H1 (cell line): ENCODE data around the gene SMIM28. TPM values are rescaled to one million over a fixed set of nuclear protein-coding genes. Genes with fewer than 3 reads are reported as not detected.

Source experiments
- CTCF ChIA-PET: fragments of 300-600 bp; sonication (Branson Sonifier 250); formaldehyde crosslinking; loops from one replicate; lab custom pipeline; 2021; ENCODE audit not compliant: partially characterized antibody; lab: Charles Lee
- POLR2A ChIA-PET: fragments of 300-600 bp; sonication (Branson Sonifier 250); formaldehyde crosslinking; loops from one replicate; lab custom pipeline; 2021; ENCODE audit warnings: inconsistent platforms; ENCODE audit not compliant: partially characterized antibody; lab: Charles Lee
- DNase-seq, 2 experiments: peaks; one replicate each; pipeline versions ENCODE4 v3.0.0 to v3.0.0-alpha.2; 2010 to 2022; ENCODE audit warnings: low spot score in 2 of 2, low read depth in 1 of 2, mixed read lengths in 1 of 2
- FAIRE-seq: peaks from 2 replicates; lab custom pipeline; 2011; peaks lifted over from hg19 to GRCh38; lab: Jason Lieb, UNC
- H2AFZ ChIP-seq: 2 replicates; pipeline ENCODE4 v1.8.1; 2012; ENCODE audit warnings: low read length, inconsistent platforms
- H2AK5ac ChIP-seq: 2 replicates; pipeline ENCODE4 v1.6.1; 2013; ENCODE audit warnings: low read depth, low read length
- H2BK120ac ChIP-seq: replicated peaks from 2 replicates; pipeline ENCODE3; 2013; ENCODE audit warnings: low read depth, low read length, inconsistent platforms
- H2BK12ac ChIP-seq: 2 replicates; pipeline ENCODE4 v1.6.1; 2013; ENCODE audit warnings: low read depth, low read length
- H2BK15ac ChIP-seq: 2 replicates; pipeline ENCODE4 v1.6.1; 2013; ENCODE audit warnings: low read length
- H2BK20ac ChIP-seq: 2 replicates; pipeline ENCODE4 v1.6.1; 2013; ENCODE audit warnings: low read length
- H2BK5ac ChIP-seq: 2 replicates; pipeline ENCODE4 v1.6.1; 2013; ENCODE audit warnings: low read depth, low read length
- H3K14ac ChIP-seq: 2 replicates; pipeline ENCODE4 v1.6.1; 2013; ENCODE audit warnings: inconsistent platforms; ENCODE audit not compliant: insufficient read length
- H3K18ac ChIP-seq: 2 replicates; pipeline ENCODE4 v1.6.1; 2013; ENCODE audit warnings: low read length; ENCODE audit errors: extremely low read depth
- H3K23ac ChIP-seq: 2 replicates; pipeline ENCODE4 v1.6.1; 2013; ENCODE audit warnings: inconsistent platforms; ENCODE audit not compliant: insufficient read length
- H3K23me2 ChIP-seq: 2 replicates; pipeline ENCODE4 v1.6.1; 2013; ENCODE audit warnings: low read depth, low read length
- H3K27ac ChIP-seq: 2 replicates; pipeline ENCODE4 v1.6.1; 2011; ENCODE audit warnings: low read depth, low read length, inconsistent platforms
- H3K27me3 ChIP-seq, 4 experiments: replicated peaks in 1 of 4; 1 replicate in 1 of 4; 2 replicates in 3 of 4; pipeline versions ENCODE4 v1.6.1 to v1.8.1; 2011 to 2013; ENCODE audit warnings: low read length in 3 of 4, mild to moderate bottlenecking in 3 of 4, inconsistent platforms in 2 of 4, mixed read lengths in 2 of 4, moderate library complexity in 1 of 4; ENCODE audit not compliant: control insufficient read depth in 3 of 4, insufficient read depth in 3 of 4; ENCODE audit errors: extremely low read depth in 1 of 4
- H3K36me3 ChIP-seq, 4 experiments: 2 replicates each; pipeline versions ENCODE4 v1.6.1 to v1.8.1; 2011 to 2013; ENCODE audit warnings: mild to moderate bottlenecking in 4 of 4, low read length in 3 of 4, moderate library complexity in 2 of 4, control low read depth in 1 of 4, inconsistent platforms in 1 of 4; ENCODE audit not compliant: insufficient read depth in 4 of 4, control insufficient read depth in 2 of 4
- H3K4ac ChIP-seq: replicated peaks from 2 replicates; pipeline ENCODE3; 2013; ENCODE audit warnings: low read length, low read depth, mixed read lengths, inconsistent platforms; ENCODE audit not compliant: insufficient read length
- H3K4me1 ChIP-seq, 4 experiments: replicated peaks in 1 of 4; 1 replicate in 1 of 4; 2 replicates in 3 of 4; pipeline versions ENCODE4 v1.6.1 to v1.8.1; 2011 to 2013; ENCODE audit warnings: low read length in 3 of 4, inconsistent platforms in 2 of 4, mixed read lengths in 1 of 4; ENCODE audit not compliant: insufficient read depth in 4 of 4, control insufficient read depth in 3 of 4
- H3K4me2 ChIP-seq, 2 experiments: 2 replicates each; pipeline versions ENCODE4 v1.6.1 to v1.8.1; 2011 to 2013; ENCODE audit warnings: low read depth in 2 of 2, low read length in 2 of 2, control low read depth in 1 of 2, inconsistent platforms in 1 of 2, mild to moderate bottlenecking in 1 of 2; ENCODE audit not compliant: insufficient read depth in 1 of 2
- H3K4me3 ChIP-seq, 4 experiments: fragments of 200-600, 300-600 bp in 1 of 4; sonication (generic), shearing (Covaris generic), sonication (Bioruptor Twin) in 1 of 4; 2 replicates each; pipeline versions ENCODE4 v1.5.1 to v1.8.1; 2011 to 2016; ENCODE audit warnings: low read length in 4 of 4, low read depth in 3 of 4, control low read depth in 2 of 4, inconsistent platforms in 2 of 4, mild to moderate bottlenecking in 2 of 4, mixed read lengths in 1 of 4, moderate library complexity in 1 of 4; ENCODE audit not compliant: insufficient read depth in 2 of 4; ENCODE audit errors: extremely low read depth in 1 of 4
- H3K56ac ChIP-seq: replicated peaks from 2 replicates; pipeline ENCODE3; 2013; ENCODE audit warnings: low read depth, mild to moderate bottlenecking, mixed read lengths, low read length, inconsistent platforms; ENCODE audit not compliant: insufficient read length
- H3K79me1 ChIP-seq: 2 replicates; pipeline ENCODE4 v1.6.1; 2013; ENCODE audit warnings: low read depth, low read length, control low read depth
- H3K79me2 ChIP-seq, 2 experiments: 2 replicates each; pipeline versions ENCODE4 v1.6.1 to v1.8.1; 2012 to 2013; ENCODE audit warnings: low read length in 2 of 2, mild to moderate bottlenecking in 2 of 2, inconsistent platforms in 1 of 2; ENCODE audit not compliant: insufficient read depth in 2 of 2, control insufficient read depth in 1 of 2
- H3K9ac ChIP-seq, 4 experiments: replicated peaks in 1 of 4; 1 replicate in 1 of 4; 2 replicates in 3 of 4; pipeline versions ENCODE4 v1.6.1 to v1.8.1; 2011 to 2013; ENCODE audit warnings: low read depth in 3 of 4, low read length in 3 of 4, control low read depth in 2 of 4, mild to moderate bottlenecking in 2 of 4, moderate library complexity in 2 of 4, inconsistent platforms in 1 of 4; ENCODE audit errors: extremely low read depth in 1 of 4
- H3K9me3 ChIP-seq, 2 experiments: 2 replicates each; pipeline versions ENCODE4 v1.6.1 to v1.8.1; 2012 to 2013; ENCODE audit warnings: mild to moderate bottlenecking in 2 of 2, moderate library complexity in 2 of 2, control low read depth in 1 of 2, inconsistent platforms in 1 of 2, low read depth in 1 of 2, low read length in 1 of 2, mixed read lengths in 1 of 2; ENCODE audit not compliant: insufficient read depth in 2 of 2
- H4K20me1 ChIP-seq, 2 experiments: replicated peaks in 1 of 2; 2 replicates each; pipeline versions ENCODE3 to v1.8.1; 2011 to 2013; ENCODE audit warnings: inconsistent platforms in 2 of 2, low read length in 2 of 2, mild to moderate bottlenecking in 1 of 2; ENCODE audit not compliant: insufficient read depth in 2 of 2, control insufficient read depth in 1 of 2
- H4K5ac ChIP-seq: 2 replicates; pipeline ENCODE4 v1.6.1; 2013; ENCODE audit warnings: low read length, low read depth, mixed read lengths, inconsistent platforms; ENCODE audit not compliant: insufficient read length
- H4K8ac ChIP-seq: 2 replicates; pipeline ENCODE4 v1.8.0; 2013; ENCODE audit warnings: mild to moderate bottlenecking, moderate library complexity, low read length, inconsistent platforms; ENCODE audit not compliant: insufficient read depth; ENCODE audit errors: extremely low read depth
- H4K91ac ChIP-seq: replicated peaks from 2 replicates; pipeline ENCODE3; 2013; ENCODE audit warnings: low read length, mixed read lengths, inconsistent platforms; ENCODE audit not compliant: insufficient read length
- CBX8 ChIP-seq: fragments of 300-800, 300-1000 bp; sonication (generic); IDR thresholded peaks from 2 replicates; pipeline ENCODE4 v1.7.1; 2016; ENCODE audit warnings: low read depth, low read length, borderline replicate concordance
- CREB1 ChIP-seq: IDR thresholded peaks from 2 replicates; pipeline ENCODE4 v1.6.1; 2012; ENCODE audit warnings: inconsistent platforms
- FOSL1 ChIP-seq: IDR thresholded peaks from 2 replicates; pipeline ENCODE4 v1.6.1; 2011; ENCODE audit warnings: mild to moderate bottlenecking, low read depth, low read length, moderate library complexity; ENCODE audit not compliant: insufficient read depth
- KDM1A ChIP-seq: fragments of 200-600, 300-600 bp; sonication (generic); IDR thresholded peaks from 2 replicates; pipeline ENCODE4 v1.7.1; 2016; ENCODE audit warnings: mild to moderate bottlenecking, low read length, borderline replicate concordance
- POLR2AphosphoS5 ChIP-seq: IDR thresholded peaks from 2 replicates; pipeline ENCODE4 v1.6.1; 2011; ENCODE audit warnings: low read depth, low read length
- SIN3A ChIP-seq, 2 experiments: IDR thresholded peaks in 1 of 2; conservative IDR thresholded peaks in 1 of 2; 2 replicates each; pipeline ENCODE4 v1.6.1; 2011 to 2012; ENCODE audit warnings: low read length in 2 of 2, improper control_type of control experiment in 1 of 2, low read depth in 1 of 2, mild to moderate bottlenecking in 1 of 2
- SP1 ChIP-seq: IDR thresholded peaks from 2 replicates; pipeline ENCODE4 v1.6.1; 2011; ENCODE audit warnings: low read depth, low read length
- SUZ12 ChIP-seq: fragments of 200-600 bp; sonication (generic); IDR thresholded peaks from 2 replicates; pipeline ENCODE4 v1.6.1; 2012; ENCODE audit warnings: mild to moderate bottlenecking, inconsistent platforms, low read length, moderate library complexity, mixed read lengths
- TEAD4 ChIP-seq: IDR thresholded peaks from 2 replicates; pipeline ENCODE4 v1.6.1; 2012; ENCODE audit warnings: low read depth, low read length, inconsistent platforms, mixed read lengths
- WGBS, 2 experiments: shearing (Covaris generic) in 1 of 2; methylation state at CpG; one replicate each; pipeline versions ENCODE4 v1.1.6 to v1.1.7; 2013 to 2015; ENCODE audit warnings: low lambda C conversion rate in 2 of 2, mixed read lengths in 2 of 2, inconsistent platforms in 1 of 2, low coverage in 1 of 2, missing lambda C conversion rate in 1 of 2; ENCODE audit not compliant: insufficient replicate concordance in 2 of 2, insufficient coverage in 1 of 2, insufficient read length in 1 of 2; ENCODE audit errors: extremely low coverage in 1 of 2, missing lambda C conversion rate in 1 of 2; 5-methylcytosine and 5-hydroxymethylcytosine counted together
- polyA plus RNA-seq, 7 experiments: library from polyadenylated mRNA; depleted of rRNA in 3 of 7; stranded (reverse) in 5 of 7; unstranded in 2 of 7; fragments of >200 nt in 5 of 7; fragments of 200-250 nt in 2 of 7; gene quantifications; 1 replicate in 5 of 7; 2 replicates in 1 of 7; 4 replicates in 1 of 7; pipeline versions ENCODE4 v1.2.1 to v1.2.3, GENCODE V29; 2011 to 2013; ENCODE audit warnings: missing spikeins in 2 of 7, mixed read lengths in 2 of 7
- total RNA-seq: library from RNA; stranded (reverse); fragmentation: NEBNext Ultra II Directional; extraction: Animal tissue kit (Norgen Biotek cat#: 25700); gene quantifications from 2 replicates; pipeline ENCODE4 v1.2.1, GENCODE V29; 2021

Gene SMIM28
- total and polyA plus RNA-seq, 2 of the 8 experiments (the other 6 are each of a cell fraction or from before 2014, with no cell fraction given), result not detected

GRCh38 chr6:138421608-138422007 is 43.9 kb downstream of the SMIM28 start:
- H2BK20ac ChIP-seq, result no peak overlapping the region
- H3K27ac ChIP-seq, result no peak overlapping the region
- H3K23me2 ChIP-seq, result no peaks in the 10 kb centered on the region
- CTCF ChIA-PET, result no interaction called here
- no peak overlapping the region for H2BK12ac ChIP-seq
- no peak for TF ChIP-seq SUZ12
- no peak for TF ChIP-seq FOSL1
- no peak for TF ChIP-seq KDM1A
- TF ChIP-seq SP1, result no peak
- TF ChIP-seq SIN3A (conservative IDR thresholded peaks at IDR 0.05 in 1 of 2, IDR thresholded peaks at IDR 0.05 in 1 of 2; ENCODE audit: low read depth in 1 of 2, low read length in 2 of 2), result no peak
- TF ChIP-seq CREB1, result no peak
- no peak for TF ChIP-seq POLR2AphosphoS5
- TF ChIP-seq TEAD4, result no peak
- no peak for TF ChIP-seq CBX8
- TF ChIP-seq, all 59 proteins: peak for 0
- H3K18ac ChIP-seq, result no peak overlapping the region
- H3K56ac ChIP-seq, result no peak overlapping the region
- DNase-seq, result no peak
- H3K27me3 ChIP-seq, result no peaks in the 10 kb centered on the region
- no peak overlapping the region for H3K14ac ChIP-seq
- no peak overlapping the region for H3K23ac ChIP-seq
- no peaks in the 10 kb centered on the region for H3K79me2 ChIP-seq
- H3K9me3 ChIP-seq, result no peaks in the 10 kb centered on the region
- no peak for FAIRE-seq
- H3K4ac ChIP-seq, result no peak overlapping the region
- H3K4me1 ChIP-seq, result no peaks in the 10 kb centered on the region
- H3K4me3 ChIP-seq, result no peak overlapping the region
- no peak overlapping the region for H2AK5ac ChIP-seq
- no peak overlapping the region for H2BK120ac ChIP-seq
- H2BK5ac ChIP-seq, result no peak overlapping the region
- H4K91ac ChIP-seq, result no peak overlapping the region
- peaks cover 0 to 15% (median 7%) of the 10 kb centered on the region in 4 experiments; a peak in 4 of 8 replicates for H3K36me3 ChIP-seq
- no peaks in the 10 kb centered on the region for H4K20me1 ChIP-seq
- no peak overlapping the region for H4K5ac ChIP-seq
- no peak overlapping the region for H3K9ac ChIP-seq
- WGBS, 2 experiments, result 93% methylated on average over 10 of the region's 10 CpGs; no CpG with 5 or more reads in 1 of the 2 experiments
- no peak overlapping the region for H2BK15ac ChIP-seq
- no peak overlapping the region for H3K4me2 ChIP-seq
- H4K8ac ChIP-seq, result no peak overlapping the region
- H2AFZ ChIP-seq, result no peak overlapping the region
- H3K79me1 ChIP-seq, result no peaks in the 10 kb centered on the region; the same call in 1 of the 2 replicates
- POLR2A ChIA-PET, result interaction anchor here (1.1 kb wide), 1 partner anchor 14 kb away, joined by 6 read pairs; no protein-coding TSS in a partner anchor
